Activated CD8-positive, alpha-beta memory T cell treated with anti-CD3 and anti-CD28 coated beads for 4 hours (primary cell): ENCODE results near the gene TREX2.

Experiments
- DNase-seq, 2 donors: peaks; one replicate each; pipeline ENCODE4 v3.0.0-alpha.2; 2020; ENCODE audit warnings: low read depth in 2 of 2

Gene TREX2

DNA sequence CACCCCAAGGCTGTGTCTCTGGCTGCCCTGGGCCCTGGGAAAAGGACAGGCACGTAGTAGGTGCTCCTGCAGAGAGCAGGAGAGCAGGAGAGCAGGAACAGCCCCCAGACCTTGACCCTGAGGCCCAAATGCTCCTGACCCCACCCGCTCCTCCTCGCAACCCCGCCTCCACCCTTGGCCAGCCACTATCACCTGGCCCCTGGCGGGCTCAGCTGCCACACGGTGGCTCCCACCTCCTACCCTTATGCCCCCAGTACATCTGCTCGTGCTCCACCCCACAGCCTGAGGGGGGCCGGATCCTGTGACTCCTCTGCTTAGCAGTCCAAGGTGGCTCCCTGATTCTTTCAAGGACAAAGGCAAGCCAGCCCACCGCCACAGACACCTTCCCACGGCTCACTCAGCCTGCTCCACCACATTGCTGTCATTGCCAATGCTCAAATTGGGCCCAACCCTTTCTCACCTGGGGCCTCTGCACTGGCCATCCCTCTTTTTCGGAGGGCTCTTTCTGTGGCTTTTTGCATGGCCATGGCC is 30.0 kb upstream of the TREX2 start:
- no peak for DNase-seq

- DNase-seq, result no peak
These were observed 29.4 kb upstream of the TREX2 start for GRCh38 chrX:153475271-153475670.

DNA sequence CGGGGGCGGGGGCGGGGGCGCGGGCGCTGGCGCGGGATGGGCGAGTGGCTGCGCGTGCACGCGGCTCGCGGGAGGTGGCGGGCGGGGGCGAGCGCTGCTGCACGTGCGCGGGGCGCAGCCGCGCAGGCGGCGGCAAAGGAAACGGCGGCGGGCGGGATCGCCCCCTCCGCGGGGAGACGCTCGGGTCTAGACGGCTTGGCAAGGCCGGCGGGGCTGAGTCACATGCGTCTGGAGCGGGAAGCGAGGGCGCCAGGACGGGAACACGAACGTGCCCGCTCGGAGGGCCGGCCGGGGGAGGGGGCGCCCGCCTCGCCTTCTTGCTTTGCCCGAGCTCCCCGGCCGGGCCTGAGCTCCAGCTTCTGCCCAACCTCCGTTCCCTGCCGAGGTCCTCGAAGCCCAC is 28.9 kb upstream of the TREX2 start:
- DNase-seq, result peak; percentile 19 to 25

GRCh38 chrX:153474266-153474665 is 28.4 kb upstream of the TREX2 start:
- no peak for DNase-seq

DNA sequence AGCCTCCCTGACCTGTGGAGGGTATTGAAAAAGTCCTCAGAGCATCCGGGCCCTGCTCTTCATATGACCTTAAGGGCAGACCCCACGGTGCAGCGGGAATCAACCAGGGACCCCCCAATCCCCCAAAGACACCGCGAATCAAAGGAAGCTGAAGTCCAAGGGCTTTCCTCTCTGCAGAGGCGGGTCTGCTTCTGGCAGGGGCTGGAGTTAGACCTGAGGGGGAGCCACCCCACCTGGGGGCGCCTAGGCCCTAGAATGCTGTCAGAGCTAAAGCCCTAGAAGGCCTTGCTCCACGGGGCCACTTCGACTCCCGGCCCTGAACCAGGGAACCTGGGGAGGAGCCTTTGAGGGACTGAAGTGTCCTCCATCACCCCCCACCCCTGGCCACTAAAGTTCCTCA is 27.3 kb upstream of the TREX2 start:
- DNase-seq, result no peak

DNA sequence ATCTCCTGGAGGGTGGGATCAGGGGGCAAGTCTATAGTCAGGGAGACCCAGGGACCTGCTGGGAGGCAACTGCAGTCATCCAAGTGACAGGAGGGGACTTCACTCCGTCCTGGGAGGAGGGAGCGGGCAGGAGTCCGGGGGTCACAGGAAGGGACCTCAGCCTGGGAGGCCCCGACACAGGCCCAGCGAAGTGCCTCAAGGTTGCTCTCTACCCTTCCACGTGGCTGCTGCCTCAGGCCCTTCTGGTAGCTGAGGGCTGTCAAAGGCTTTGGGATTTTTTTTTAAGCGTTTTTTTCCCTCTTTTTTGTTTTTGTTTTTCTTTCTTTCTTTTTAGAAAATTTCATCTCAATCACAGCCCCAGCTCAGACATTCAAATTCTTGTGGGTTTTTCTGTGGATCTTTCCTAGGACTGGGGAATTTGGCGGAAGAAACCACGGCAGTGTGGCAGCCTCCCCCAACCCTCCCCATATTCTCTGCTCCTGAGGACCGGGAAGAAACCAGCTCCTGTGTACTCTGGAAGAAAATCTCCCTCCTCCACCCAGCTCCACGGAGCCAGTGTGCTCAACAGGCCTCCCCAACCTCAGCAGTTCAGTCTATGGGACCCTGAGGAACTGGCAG is 25.9 kb upstream of the TREX2 start:
- DNase-seq, result no peak

DNA sequence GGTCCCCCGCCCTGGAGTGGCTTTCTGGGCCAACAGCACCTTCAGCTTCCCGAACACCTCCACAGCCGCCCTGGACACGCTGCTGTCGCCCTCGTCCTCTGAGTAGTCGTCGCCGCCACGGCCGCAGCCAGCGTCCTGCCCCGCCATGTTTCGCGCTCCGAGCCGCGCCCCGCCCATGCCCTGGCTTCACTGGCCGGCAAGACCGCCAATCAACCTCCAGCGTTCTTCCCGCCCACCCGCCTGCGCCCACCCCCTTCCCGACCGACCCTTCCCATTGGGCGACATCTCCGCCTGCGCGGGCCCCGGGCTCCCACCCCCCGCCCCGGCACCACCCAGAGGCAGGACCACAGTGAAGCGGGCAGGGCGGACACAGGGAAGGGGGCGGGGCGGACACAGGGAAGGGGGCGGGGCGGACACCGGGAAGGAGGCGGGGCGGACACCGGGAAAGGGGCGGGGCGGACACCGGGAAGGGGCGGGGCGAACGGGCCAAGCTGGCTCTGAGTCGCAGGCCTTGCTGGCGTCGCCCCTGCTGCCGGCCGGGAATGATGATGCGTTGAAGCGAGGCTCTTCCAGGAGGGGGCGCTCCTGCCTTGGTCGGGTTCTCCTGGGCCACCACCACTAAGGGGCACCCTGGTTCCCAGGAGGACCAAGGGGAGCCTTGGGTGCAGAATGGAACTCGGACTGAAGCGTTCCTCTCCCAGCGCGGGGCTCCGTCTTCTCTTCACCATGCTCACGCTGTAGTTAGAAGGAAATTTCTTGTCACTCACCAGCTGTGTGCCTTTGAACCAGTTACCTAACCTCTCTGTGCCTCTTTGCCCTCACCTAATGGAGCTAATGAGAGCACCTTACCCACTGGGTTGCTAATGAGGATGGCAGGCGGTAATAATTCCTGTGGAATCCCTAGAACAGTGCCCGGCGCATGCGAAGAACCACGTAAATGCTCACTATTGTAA is 24.8 kb upstream of the TREX2 start, which contains the start of gene HAUS7:
Gene HAUS7, minus strand, starts transcription at position 166 of the 953 bp plus-strand sequence. Its CDS starts 19 bp downstream, at position 147.
- peak; percentile 69 to 76 for DNase-seq

DNA sequence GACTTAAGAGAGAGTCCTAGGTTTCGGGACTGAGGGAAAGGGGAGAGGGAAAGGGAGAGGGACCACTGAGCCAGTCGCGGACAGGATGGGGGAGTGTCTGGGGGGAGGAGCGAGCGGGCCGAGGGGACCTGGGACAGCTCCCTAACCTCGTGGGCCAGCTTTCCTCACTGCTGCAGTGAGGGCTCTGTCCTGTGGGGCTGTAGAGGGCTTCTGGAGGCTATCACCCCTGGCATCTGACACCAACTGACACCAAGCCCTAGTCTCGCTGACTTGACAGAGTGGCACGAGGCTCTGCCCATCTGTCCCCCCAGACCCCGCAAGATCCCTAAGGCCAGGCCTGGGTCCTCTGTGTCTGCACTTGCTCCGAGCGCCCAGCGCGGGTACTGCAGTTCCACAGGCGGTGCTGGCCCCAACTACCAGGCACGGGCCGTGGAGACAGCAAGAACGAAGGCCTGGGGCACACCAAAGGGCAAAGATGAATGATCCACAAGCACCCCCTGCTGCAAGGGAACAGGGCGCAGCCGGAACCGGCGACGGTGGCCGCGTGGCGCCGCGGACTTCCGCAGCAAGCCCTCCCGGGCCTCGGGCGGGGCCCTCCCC is 24.1 kb upstream of the TREX2 start:
- peak in 1 of 2 donors; percentile 6 for DNase-seq

GRCh38 chrX:153468008-153468580 is 22.2 kb upstream of the TREX2 start:
- no peak for DNase-seq

DNA sequence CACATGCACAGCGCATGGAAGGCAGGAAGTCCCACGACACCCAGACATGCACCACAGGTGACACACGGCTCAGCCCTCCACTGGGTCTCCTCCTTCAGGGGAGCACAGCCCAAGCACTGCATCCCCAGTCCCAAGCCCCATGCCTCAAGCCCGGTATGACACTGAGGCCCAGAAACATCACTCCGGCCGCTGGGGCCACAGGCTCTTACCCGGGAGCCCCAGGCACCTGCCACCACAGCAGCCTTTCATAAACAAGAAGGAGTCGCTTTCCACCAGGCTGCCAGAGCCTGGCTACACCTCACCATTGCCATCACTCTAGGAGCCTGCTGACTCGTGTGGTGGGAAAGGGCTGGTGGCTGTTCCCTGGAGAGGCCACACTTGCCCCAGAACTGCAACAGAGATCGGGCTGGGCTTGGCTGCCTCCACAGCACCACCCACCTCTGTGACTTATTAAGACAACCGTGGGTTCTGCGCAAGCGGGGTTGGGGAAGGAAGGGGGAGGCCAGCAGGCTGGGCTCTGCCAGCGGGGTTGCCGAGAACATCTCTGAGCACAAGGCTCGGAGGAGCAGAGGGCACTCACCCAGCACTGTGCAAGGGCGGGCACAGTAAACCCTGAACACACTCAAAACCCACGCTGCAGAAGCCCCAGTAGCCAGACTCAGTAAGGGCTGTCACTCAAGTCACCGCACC is 20.0 kb upstream of the TREX2 start:
- DNase-seq, result no peak

GRCh38 chrX:153464116-153464515 is 18.3 kb upstream of the TREX2 start:
- no peak for DNase-seq

GRCh38 chrX:153463556-153463955 is 17.7 kb upstream of the TREX2 start:
- DNase-seq, result no peak

- DNase-seq, result no peak
These were observed 17.2 kb upstream of the TREX2 start for GRCh38 chrX:153463031-153463430.

- no peak for DNase-seq
These were observed 16.4 kb upstream of the TREX2 start for GRCh38 chrX:153462291-153462690.

- peak in 1 of 2 donors; percentile 13 for DNase-seq
These were observed 15.0 kb upstream of the TREX2 start for GRCh38 chrX:153460826-153461225.

- no peak for DNase-seq
These were observed 14.1 kb upstream of the TREX2 start for GRCh38 chrX:153459986-153460385.

DNA sequence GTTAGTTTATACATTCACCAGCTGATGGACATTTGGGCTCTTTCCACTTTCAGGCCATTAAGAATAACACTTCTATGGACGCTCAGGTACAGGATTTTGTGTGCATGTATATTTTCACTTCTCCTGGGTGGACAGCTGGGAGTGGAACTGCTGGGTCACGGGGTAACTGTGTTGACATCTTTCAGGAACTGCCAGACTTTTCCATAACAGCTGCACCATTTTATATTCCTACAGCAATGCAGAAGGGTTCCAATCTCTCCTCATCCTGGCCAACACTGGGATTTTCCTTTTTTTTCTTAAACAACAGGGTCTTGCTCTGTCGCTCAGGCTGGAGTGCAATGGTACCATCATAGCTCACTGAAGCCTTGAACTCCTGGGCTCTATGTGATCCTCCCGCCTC is 12.6 kb upstream of the TREX2 start:
- no peak for DNase-seq

GRCh38 chrX:153457827-153458466 is 12.1 kb upstream of the TREX2 start:
- DNase-seq, result no peak

DNA sequence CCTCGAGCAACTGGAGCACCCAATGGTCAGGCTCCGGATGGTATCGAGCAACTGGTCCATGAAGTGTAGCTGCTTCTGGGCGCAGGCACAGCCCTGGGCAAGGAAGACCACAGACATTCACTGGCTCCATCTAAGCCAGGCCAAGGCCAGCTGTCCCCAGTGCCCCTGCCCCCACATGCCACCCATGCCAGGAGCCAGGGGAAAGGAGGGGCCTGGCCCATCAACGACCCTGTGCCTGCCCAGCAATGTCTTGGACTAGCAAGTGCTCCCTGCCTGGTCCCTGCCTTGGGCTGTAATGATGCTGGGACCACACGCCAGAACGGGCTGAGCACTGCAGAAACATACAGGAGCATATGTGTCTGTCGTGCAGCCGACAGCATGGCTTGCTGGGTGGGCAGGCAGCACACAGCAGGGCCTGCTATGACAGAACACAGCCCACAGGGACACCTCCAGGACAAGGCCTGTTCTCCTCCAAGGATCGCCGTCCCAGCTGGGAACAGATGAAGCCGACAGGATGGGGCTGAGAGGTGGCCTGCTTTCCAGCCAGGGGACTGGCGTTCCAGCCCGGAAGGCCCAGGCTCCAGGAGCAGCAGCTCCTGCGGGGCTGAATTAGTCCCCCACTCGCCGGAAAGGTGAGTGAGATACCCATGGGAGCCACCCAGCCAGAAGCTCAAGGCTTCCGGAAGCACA is 11.4 kb upstream of the TREX2 start:
- no peak for DNase-seq

DNA sequence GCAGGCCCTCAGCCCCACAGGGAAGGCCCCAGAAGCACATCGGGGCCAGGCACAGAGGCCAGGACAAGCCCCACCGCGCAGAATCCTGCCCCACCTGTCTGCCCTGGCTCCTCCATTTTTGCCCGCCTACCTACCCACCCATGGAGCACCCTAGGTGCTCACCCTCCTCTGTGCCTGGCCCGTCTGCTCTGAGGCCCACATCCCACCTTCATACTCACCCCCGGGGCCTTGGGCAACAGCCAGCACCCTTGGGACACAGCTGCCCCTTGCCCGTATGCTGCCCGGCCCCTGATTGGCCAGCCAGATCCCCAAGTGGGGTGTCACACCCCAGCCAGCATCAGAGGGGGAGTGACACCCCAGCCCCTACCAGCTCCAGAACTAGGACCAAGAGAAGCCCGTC is 10.8 kb upstream of the TREX2 start:
- no peak for DNase-seq
